Measurements from ENCODE around the gene GMDS.

GMDS gene

DNA sequence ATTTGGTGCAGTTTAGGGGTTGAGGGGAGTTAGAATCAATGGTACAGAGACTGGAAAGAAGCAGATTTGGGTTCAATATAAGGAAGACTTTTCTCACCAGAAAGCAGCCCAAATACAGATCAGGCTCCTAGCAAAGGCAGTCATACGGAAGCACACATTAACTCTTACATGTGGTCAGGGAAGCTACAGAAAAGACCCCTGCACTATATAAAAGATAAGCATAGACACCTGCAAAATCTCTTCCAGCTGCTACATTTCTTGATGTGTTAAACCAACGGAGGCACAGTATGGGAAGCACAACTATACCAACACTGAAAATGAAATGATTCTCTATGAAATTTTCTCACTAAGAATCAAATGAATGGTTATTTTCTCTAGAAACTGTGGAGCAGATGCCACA is 150.8 kb downstream of the GMDS start:
- TF ChIP-seq, protein P1, sequence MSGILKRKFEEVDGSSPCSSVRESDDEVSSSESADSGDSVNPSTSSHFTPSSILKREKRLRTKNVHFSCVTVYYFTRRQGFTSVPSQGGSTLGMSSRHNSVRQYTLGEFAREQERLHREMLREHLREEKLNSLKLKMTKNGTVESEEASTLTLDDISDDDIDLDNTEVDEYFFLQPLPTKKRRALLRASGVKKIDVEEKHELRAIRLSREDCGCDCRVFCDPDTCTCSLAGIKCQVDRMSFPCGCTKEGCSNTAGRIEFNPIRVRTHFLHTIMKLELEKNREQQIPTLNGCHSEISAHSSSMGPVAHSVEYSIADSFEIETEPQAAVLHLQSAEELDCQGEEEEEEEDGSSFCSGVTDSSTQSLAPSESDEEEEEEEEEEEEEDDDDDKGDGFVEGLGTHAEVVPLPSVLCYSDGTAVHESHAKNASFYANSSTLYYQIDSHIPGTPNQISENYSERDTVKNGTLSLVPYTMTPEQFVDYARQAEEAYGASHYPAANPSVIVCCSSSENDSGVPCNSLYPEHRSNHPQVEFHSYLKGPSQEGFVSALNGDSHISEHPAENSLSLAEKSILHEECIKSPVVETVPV (CRISPR knock-in tag; IDR thresholded peaks at IDR 0.05) = no peak
- TF ChIP-seq ZFP3 (CRISPR knock-in tag; IDR thresholded peaks at IDR 0.05) (no peak), ZNF8 (CRISPR knock-in tag; IDR thresholded peaks at IDR 0.05) (no peak), PPARA (CRISPR knock-in tag; IDR thresholded peaks at IDR 0.05; ENCODE audit: borderline replicate concordance) (no peak), ZNF70 (CRISPR knock-in tag; IDR thresholded peaks at IDR 0.05) (no peak), ARNTL (CRISPR knock-in tag; IDR thresholded peaks at IDR 0.05; ENCODE audit: borderline replicate concordance, low read depth) (no peak)
- no peak for ATAC-seq

DNA sequence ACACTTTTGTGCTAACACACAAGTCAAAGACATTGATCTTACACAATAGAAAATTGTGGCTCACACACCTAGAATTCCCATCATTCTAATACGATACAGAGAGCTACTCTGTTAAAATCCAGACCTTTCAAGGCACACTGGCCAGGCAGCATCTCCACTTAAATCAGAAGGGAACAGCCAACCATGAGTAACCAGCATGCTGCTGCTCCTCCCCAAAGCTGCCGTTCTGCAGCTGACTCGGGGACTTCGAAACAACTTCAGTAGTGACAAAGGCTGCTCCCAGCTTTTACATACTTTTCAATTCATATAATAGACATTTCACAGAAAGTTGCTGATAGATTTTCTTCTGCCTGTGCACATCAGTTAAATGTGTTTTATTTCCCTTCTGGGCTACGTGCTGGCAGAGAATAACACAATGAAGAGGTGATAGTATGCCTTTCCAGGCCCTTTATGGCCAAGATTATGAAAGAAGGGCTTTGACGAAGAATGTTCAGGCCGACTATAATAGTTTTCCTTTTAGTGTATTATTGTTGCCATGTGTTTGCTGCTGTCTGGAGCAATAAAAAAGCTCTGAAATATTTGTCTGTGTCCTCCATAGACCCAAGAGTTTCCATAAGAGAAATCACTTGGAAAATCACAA is 159.0 kb downstream of the GMDS start:
- no peak for ATAC-seq
- TF ChIP-seq ZNF565 (CRISPR knock-in tag; conservative IDR thresholded peaks at IDR 0.05; ENCODE audit: low read depth) = no peak
- TF ChIP-seq PPARA (CRISPR knock-in tag; IDR thresholded peaks at IDR 0.05; ENCODE audit: borderline replicate concordance) = no peak
- no peak for TF ChIP-seq ZFP30 (CRISPR knock-in tag; IDR thresholded peaks at IDR 0.05)
- TF ChIP-seq, protein P2, sequence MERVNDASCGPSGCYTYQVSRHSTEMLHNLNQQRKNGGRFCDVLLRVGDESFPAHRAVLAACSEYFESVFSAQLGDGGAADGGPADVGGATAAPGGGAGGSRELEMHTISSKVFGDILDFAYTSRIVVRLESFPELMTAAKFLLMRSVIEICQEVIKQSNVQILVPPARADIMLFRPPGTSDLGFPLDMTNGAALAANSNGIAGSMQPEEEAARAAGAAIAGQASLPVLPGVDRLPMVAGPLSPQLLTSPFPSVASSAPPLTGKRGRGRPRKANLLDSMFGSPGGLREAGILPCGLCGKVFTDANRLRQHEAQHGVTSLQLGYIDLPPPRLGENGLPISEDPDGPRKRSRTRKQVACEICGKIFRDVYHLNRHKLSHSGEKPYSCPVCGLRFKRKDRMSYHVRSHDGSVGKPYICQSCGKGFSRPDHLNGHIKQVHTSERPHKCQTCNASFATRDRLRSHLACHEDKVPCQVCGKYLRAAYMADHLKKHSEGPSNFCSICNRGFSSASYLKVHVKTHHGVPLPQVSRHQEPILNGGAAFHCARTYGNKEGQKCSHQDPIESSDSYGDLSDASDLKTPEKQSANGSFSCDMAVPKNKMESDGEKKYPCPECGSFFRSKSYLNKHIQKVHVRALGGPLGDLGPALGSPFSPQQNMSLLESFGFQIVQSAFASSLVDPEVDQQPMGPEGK (CRISPR knock-in tag; IDR thresholded peaks at IDR 0.05; ENCODE audit: borderline replicate concordance) = no peak
- TF ChIP-seq, protein P3, sequence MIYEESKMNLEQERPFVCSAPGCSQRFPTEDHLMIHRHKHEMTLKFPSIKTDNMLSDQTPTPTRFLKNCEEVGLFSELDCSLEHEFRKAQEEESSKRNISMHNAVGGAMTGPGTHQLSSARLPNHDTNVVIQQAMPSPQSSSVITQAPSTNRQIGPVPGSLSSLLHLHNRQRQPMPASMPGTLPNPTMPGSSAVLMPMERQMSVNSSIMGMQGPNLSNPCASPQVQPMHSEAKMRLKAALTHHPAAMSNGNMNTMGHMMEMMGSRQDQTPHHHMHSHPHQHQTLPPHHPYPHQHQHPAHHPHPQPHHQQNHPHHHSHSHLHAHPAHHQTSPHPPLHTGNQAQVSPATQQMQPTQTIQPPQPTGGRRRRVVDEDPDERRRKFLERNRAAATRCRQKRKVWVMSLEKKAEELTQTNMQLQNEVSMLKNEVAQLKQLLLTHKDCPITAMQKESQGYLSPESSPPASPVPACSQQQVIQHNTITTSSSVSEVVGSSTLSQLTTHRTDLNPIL (CRISPR knock-in tag; IDR thresholded peaks at IDR 0.05; ENCODE audit: low read depth) = no peak
- no peak for TF ChIP-seq SNAI2 (CRISPR knock-in tag; IDR thresholded peaks at IDR 0.05)
- TF ChIP-seq, protein P4, sequence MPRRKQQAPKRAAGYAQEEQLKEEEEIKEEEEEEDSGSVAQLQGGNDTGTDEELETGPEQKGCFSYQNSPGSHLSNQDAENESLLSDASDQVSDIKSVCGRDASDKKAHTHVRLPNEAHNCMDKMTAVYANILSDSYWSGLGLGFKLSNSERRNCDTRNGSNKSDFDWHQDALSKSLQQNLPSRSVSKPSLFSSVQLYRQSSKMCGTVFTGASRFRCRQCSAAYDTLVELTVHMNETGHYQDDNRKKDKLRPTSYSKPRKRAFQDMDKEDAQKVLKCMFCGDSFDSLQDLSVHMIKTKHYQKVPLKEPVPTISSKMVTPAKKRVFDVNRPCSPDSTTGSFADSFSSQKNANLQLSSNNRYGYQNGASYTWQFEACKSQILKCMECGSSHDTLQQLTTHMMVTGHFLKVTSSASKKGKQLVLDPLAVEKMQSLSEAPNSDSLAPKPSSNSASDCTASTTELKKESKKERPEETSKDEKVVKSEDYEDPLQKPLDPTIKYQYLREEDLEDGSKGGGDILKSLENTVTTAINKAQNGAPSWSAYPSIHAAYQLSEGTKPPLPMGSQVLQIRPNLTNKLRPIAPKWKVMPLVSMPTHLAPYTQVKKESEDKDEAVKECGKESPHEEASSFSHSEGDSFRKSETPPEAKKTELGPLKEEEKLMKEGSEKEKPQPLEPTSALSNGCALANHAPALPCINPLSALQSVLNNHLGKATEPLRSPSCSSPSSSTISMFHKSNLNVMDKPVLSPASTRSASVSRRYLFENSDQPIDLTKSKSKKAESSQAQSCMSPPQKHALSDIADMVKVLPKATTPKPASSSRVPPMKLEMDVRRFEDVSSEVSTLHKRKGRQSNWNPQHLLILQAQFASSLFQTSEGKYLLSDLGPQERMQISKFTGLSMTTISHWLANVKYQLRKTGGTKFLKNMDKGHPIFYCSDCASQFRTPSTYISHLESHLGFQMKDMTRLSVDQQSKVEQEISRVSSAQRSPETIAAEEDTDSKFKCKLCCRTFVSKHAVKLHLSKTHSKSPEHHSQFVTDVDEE (CRISPR knock-in tag; IDR thresholded peaks at IDR 0.05) = no peak
- no peak for TF ChIP-seq ESRRG (CRISPR knock-in tag; IDR thresholded peaks at IDR 0.05)
- no peak for TF ChIP-seq ZC3H10 (CRISPR knock-in tag; IDR thresholded peaks at IDR 0.05)
- TF ChIP-seq, protein P1 (CRISPR knock-in tag; IDR thresholded peaks at IDR 0.05) = no peak
- no peak for TF ChIP-seq BACH2 (CRISPR knock-in tag; IDR thresholded peaks at IDR 0.05; ENCODE audit: borderline replicate concordance)
- TF ChIP-seq ARNTL (CRISPR knock-in tag; IDR thresholded peaks at IDR 0.05; ENCODE audit: borderline replicate concordance, low read depth) = no peak
- no peak for TF ChIP-seq RARB (CRISPR knock-in tag; IDR thresholded peaks at IDR 0.05)
- TF ChIP-seq ZNF8 (CRISPR knock-in tag; IDR thresholded peaks at IDR 0.05) = no peak
- TF ChIP-seq ZNF70 (CRISPR knock-in tag; IDR thresholded peaks at IDR 0.05) = no peak
- no peak for TF ChIP-seq OSR1 (CRISPR knock-in tag; IDR thresholded peaks at IDR 0.05)
- no peak for TF ChIP-seq GLIS3 (CRISPR knock-in tag; IDR thresholded peaks at IDR 0.05)
- no peak for TF ChIP-seq ZFP3 (CRISPR knock-in tag; IDR thresholded peaks at IDR 0.05)
- TF ChIP-seq ISL1 (CRISPR knock-in tag; IDR thresholded peaks at IDR 0.05) = no peak

DNA sequence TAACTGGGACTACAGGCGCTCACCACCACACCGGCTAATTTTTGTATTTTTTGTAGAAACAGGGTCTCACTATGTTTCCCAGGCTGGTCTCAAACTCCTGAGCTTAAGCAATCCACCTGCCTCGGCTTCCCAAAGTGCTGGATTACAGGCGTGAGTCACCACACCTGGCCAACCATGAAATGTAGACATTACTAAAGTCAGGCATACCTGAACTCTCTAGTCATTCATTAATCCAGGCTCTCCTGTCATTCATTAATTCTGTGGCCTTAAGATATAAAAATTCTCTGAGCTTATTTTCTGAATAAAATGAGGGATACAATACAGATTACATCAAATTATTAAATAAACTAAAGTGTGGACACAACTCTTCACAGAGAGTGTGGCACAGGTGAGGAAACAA is 159.7 kb downstream of the GMDS start:
- no peak for ATAC-seq
- TF ChIP-seq ZNF8 (CRISPR knock-in tag; IDR thresholded peaks at IDR 0.05) = no peak
- TF ChIP-seq ZNF70 (CRISPR knock-in tag; IDR thresholded peaks at IDR 0.05) = no peak
- no peak for TF ChIP-seq BACH2 (CRISPR knock-in tag; IDR thresholded peaks at IDR 0.05; ENCODE audit: borderline replicate concordance)
- no peak for TF ChIP-seq ZC3H10 (CRISPR knock-in tag; IDR thresholded peaks at IDR 0.05)
- TF ChIP-seq GLIS3 (CRISPR knock-in tag; IDR thresholded peaks at IDR 0.05) = no peak
- no peak for TF ChIP-seq ZFP3 (CRISPR knock-in tag; IDR thresholded peaks at IDR 0.05)
- no peak for TF ChIP-seq RARB (CRISPR knock-in tag; IDR thresholded peaks at IDR 0.05)
- TF ChIP-seq, protein P2 (CRISPR knock-in tag; IDR thresholded peaks at IDR 0.05; ENCODE audit: borderline replicate concordance) = no peak
- TF ChIP-seq TOX (CRISPR knock-in tag; IDR thresholded peaks at IDR 0.05; ENCODE audit: borderline replicate concordance) = no peak
- TF ChIP-seq SNAI2 (CRISPR knock-in tag; IDR thresholded peaks at IDR 0.05) = no peak
- no peak for TF ChIP-seq ZNF565 (CRISPR knock-in tag; conservative IDR thresholded peaks at IDR 0.05; ENCODE audit: low read depth)
- TF ChIP-seq, protein P4 (CRISPR knock-in tag; IDR thresholded peaks at IDR 0.05) = no peak
- TF ChIP-seq, protein P3 (CRISPR knock-in tag; IDR thresholded peaks at IDR 0.05; ENCODE audit: low read depth) = no peak

Measured in SK-N-SH treated with all-trans-retinoic acid at 6 μM for 48 hours (cell line).